Adrenal gland (tissue), 12 donors: Measurements from ENCODE around the gene FOXN3. TPM values are rescaled to one million over a fixed set of nuclear protein-coding genes. Genes with fewer than 3 reads are reported as not detected.
A peak's percentile ranks its signal among the peaks of the same experiment; 100 is the strongest.

ENCODE experiments used
- DNase-seq, 7 donors: peaks; one replicate each; pipeline ENCODE4 v3.0.0-alpha.2; 2019 to 2020
- H3K27ac ChIP-seq, 5 donors: fragments of 200-600 bp; sonication (generic) in 4 of 5; 1 replicate in 3 of 5; 2 replicates in 2 of 5; pipeline versions ENCODE4 v1.5.1 to v1.8.0; 2016 to 2020; ENCODE audit warnings: mild to moderate bottlenecking in 1 of 5
- H3K27me3 ChIP-seq: fragments of 200-600 bp; 2 replicates; pipeline ENCODE4 v1.8.0; 2021
- H3K36me3 ChIP-seq, 2 donors: fragments of 200-600 bp; replicated peaks in 1 of 2; 1 replicate in 1 of 2; 2 replicates in 1 of 2; pipeline versions ENCODE4 v1.5.1 to v1.8.0; 2018 to 2022
- H3K4me1 ChIP-seq, 2 donors: fragments of 200-600 bp; replicated peaks in 1 of 2; 1 replicate in 1 of 2; 2 replicates in 1 of 2; pipeline versions ENCODE4 v1.5.1 to v1.8.0; 2018 to 2021
- H3K4me3 ChIP-seq, 4 donors: fragments of 200-600 bp; sonication (generic) in 3 of 4; one replicate each; pipeline ENCODE4 v1.5.1; 2016 to 2018
- H3K9me3 ChIP-seq, 3 donors: fragments of 200-600 bp; sonication (generic) in 1 of 3; replicated peaks in 1 of 3; 1 replicate in 2 of 3; 2 replicates in 1 of 3; pipeline versions ENCODE4 v1.5.1 to v1.8.0; 2016 to 2021
- POLR2A ChIP-seq, 2 donors: fragments of 450-650 bp; IDR thresholded peaks; one replicate each; pipeline ENCODE4 v1.6.1; 2017; ENCODE audit warnings: antibody characterized with exemption in 2 of 2, mild to moderate bottlenecking in 2 of 2, moderate library complexity in 1 of 2
- WGBS, 4 donors: extraction: QIAGEN DNeasy Blood & Tissue Kit in 2 of 4; methylation state at CpG; one replicate each; pipeline versions ENCODE4 v1.1.5 to v1.1.7; 2013 to 2017; 5-methylcytosine and 5-hydroxymethylcytosine counted together
- intact Hi-C, 2 donors: fragments of 100-400 bp; cut with DNase I; formaldehyde crosslinking; loops; one replicate each; pipeline versions ENCODE4 v1.14.1 to v1.15.0; 2022 to 2023
- polyA plus RNA-seq, 3 donors: library from polyadenylated mRNA; stranded (reverse); fragments of 200-250 nt in 2 of 3; fragments of 350-450 nt in 1 of 3; fragmentation: Illumina TruSeq in 1 of 3; extraction: RNeasy Lipid Tissue Mini Kit (QIAGEN cat#74804) in 1 of 3; gene quantifications; one replicate each; pipeline ENCODE4 v1.2.3, GENCODE V29; 2013 to 2014
- total RNA-seq, 9 donors: library from RNA; depleted of rRNA in 4 of 9; stranded (reverse); fragments of >200 nt in 4 of 9; fragments of 120-200 nt in 1 of 9; fragmentation: NEBNext Ultra II Directional in 1 of 9; extraction: Animal tissue kit (Norgen Biotek cat#: 25700) in 1 of 9; gene quantifications; one replicate each; pipeline versions ENCODE4 v1.1.0 to v1.2.4, GENCODE V29; 2013 to 2023
- TF ChIP-seq, protein P1 (sequence below), 6 experiments: fragments of 450-650 bp in 4 of 6; fragments of 200-600 bp in 2 of 6; sonication (generic) in 1 of 6; IDR thresholded peaks; 1 replicate in 5 of 6; 2 replicates in 1 of 6; pipeline versions ENCODE4 v1.5.1 to v1.8.0; 2016 to 2021; ENCODE audit warnings: antibody characterized with exemption in 6 of 6, mild to moderate bottlenecking in 2 of 6, moderate library complexity in 1 of 6
- donor health status: healthy with polysubstance abuse.
- donor health status: Bipolar disorder and iron deficiency.
- donor health status: DM: yes; HTN: yes; CAD: no.
- donor health status: DM: no; HTN: no; CAD: no.
- donor health status: DM: no; HTN: no; CAD: no.
- donor health status: DM: yes; HTN: yes; CAD: no.

Gene FOXN3
- total and polyA plus RNA-seq, 12 donors = 10.7 to 131 (median 96.8) TPM

DNA sequence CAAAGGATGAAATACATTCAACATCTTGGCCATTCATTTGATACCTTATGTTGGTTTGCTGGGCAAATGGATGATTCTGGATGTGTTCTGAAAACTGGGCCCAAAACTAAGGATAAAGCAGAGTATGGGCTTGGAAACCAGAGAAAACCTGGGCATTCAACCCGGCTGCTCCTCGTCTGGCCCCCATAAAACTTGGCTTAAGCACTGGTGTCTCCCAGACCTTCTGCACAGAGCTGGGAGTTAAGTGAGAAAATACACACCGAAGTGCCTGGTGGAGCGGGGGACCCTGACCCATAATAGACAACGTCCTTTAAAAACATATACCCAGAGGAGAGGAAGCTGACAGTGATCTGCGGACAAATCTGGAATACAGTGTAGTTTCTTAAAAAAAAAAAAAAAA lies 112.5 kb downstream of the FOXN3 start:
- Histone ChIP-seq H3K27ac (peak overlapping the region; percentile 71 to 95 (median 91)), H3K4me1 (peaks cover 47 to 52% of the 10 kb centered on the region in 2 donors), H3K9me3 (no peaks in the 10 kb centered on the region), H3K27me3 (no peaks in the 10 kb centered on the region), H3K36me3 (no peaks in the 10 kb centered on the region), H3K4me3 (peak overlapping the region in 1 of 4 donors; percentile 37)
- intact Hi-C loops = no loop called here
- DNase-seq = no peak
- 47 to 59% (median 54%) methylated on average over 6 of the region's 6 CpGs for WGBS, 4 donors
- TF ChIP-seq, protein P1, sequence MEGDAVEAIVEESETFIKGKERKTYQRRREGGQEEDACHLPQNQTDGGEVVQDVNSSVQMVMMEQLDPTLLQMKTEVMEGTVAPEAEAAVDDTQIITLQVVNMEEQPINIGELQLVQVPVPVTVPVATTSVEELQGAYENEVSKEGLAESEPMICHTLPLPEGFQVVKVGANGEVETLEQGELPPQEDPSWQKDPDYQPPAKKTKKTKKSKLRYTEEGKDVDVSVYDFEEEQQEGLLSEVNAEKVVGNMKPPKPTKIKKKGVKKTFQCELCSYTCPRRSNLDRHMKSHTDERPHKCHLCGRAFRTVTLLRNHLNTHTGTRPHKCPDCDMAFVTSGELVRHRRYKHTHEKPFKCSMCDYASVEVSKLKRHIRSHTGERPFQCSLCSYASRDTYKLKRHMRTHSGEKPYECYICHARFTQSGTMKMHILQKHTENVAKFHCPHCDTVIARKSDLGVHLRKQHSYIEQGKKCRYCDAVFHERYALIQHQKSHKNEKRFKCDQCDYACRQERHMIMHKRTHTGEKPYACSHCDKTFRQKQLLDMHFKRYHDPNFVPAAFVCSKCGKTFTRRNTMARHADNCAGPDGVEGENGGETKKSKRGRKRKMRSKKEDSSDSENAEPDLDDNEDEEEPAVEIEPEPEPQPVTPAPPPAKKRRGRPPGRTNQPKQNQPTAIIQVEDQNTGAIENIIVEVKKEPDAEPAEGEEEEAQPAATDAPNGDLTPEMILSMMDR (IDR thresholded peaks at IDR 0.05) = no peak
- no peak for TF ChIP-seq POLR2A (IDR thresholded peaks at IDR 0.05)

DNA sequence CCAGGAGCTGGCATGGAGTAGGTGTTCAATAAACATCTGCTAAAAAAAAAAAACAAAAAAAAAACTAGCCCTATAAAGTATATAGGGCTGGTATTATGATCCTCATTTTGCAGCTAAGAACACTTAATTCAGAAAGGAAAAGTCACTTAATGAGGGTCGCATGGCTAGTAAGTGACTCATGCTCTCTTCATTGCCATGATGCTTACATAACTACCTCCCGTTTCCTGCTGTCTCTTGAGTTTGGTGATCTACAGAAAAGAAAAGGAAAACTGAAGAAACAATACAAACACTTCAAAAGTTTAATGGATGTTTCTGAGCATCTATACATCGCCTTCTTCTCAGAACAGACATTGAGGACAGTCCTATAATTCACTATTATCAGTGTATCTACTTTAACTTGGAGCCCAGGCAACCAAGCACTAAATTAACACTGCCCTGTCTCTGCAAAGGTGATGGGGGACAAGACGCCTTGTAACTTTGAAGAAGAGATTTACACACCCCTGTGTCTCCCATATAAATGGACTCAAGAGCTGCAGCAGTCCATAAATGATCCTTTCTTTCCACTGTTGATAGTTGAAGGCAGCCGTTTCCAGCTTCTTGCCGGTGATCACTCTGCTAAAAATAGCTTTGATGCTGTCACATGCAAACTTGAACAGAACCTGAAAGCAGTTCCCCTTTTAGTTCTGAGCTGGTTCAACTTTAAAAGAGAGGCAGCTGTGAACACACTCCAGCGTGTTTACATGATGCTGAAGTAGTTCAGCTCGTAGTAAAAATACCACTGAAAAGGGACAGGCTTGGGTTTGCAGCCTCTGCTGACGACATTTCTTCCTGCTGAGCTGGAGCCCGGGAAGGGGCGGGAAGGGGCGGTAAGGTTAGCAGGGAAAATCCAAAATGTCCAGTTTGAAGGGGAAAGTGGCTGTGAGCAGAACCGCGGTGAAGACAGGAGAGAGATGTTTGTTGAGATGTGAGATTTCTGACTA lies 113.3 kb downstream of the FOXN3 start:
- intact Hi-C loops = no loop called here
- WGBS, 4 donors = 7 to 9% (median 8%) methylated on average over 14 of the region's 14 CpGs
- Histone ChIP-seq H3K27me3 (no peaks in the 10 kb centered on the region), H3K36me3 (no peaks in the 10 kb centered on the region), H3K27ac (peak overlapping the region; percentile 71 to 95 (median 91)), H3K4me1 (peaks cover 38 to 44% of the 10 kb centered on the region in 2 donors), H3K9me3 (no peaks in the 10 kb centered on the region), H3K4me3 (peak overlapping the region in 1 of 4 donors; percentile 37)
- DNase-seq = peak; percentile 52 to 78 (median 65)
- peak in 1 of 2 donors; percentile 69 for TF ChIP-seq POLR2A (IDR thresholded peaks at IDR 0.05)
- TF ChIP-seq, protein P1 (IDR thresholded peaks at IDR 0.05) = no peak

DNA sequence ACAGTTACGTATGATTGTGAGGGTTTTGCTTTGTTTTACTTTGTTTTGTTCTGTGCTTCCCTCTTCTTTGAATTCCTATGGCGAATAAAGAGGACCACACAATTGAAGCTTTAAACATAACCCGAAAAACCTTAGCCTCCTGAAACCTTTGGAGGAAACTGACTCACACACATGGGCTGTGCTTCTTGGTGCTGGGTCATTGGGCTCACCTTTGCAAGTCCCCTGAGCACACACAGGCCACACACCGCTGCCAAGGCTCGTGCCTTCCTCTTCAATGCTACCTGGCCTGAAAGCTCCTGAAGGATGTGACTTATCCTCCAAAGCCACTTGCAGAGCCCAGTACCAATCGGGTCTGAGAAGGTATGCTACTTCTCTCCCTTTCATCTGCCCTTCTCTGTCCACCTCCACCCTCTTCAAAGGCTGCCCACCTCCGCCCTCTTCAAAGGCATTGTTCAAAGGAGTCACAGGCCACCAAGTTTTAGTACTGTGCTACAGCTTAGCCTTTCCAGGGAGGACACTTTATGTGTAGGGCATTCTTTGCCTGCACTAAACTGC lies 114.6 kb downstream of the FOXN3 start:
- no peak for DNase-seq
- intact Hi-C loops = no loop called here
- H3K4me3 ChIP-seq = no peak overlapping the region
- H3K4me1 ChIP-seq = peaks cover 33 to 35% of the 10 kb centered on the region in 2 donors
- H3K36me3 ChIP-seq = no peaks in the 10 kb centered on the region
- peak overlapping the region in 3 of 5 donors; percentile 91 to 95 (median 93) for H3K27ac ChIP-seq
- TF ChIP-seq, protein P1 (IDR thresholded peaks at IDR 0.05) = no peak
- TF ChIP-seq POLR2A (IDR thresholded peaks at IDR 0.05) = no peak
- 92 to 96% (median 94%) methylated on average over 5 to 7 of the region's 7 CpGs for WGBS, 4 donors
- no peaks in the 10 kb centered on the region for H3K9me3 ChIP-seq
- H3K27me3 ChIP-seq = no peaks in the 10 kb centered on the region

DNA sequence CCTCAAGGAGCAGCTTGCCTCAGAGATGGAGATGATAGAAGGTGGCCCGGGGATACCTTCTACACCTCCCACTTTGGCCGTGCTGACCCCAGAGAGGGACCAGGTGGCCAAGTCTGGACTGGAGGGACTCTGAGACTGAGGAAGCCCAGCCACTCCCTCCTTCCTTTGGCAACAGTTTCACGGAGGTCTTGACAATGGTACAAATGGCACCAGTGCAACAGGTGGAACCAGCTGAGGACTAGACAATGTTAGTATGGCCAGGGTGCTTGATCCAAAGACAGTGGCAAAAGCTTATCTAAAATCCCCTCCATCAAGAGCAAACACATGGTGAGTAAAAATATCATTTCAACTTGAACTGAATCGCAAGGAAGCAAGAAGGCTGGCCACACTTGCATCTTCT lies 117.4 kb downstream of the FOXN3 start:
- Histone ChIP-seq H3K4me3 (no peak overlapping the region), H3K27ac (no peak overlapping the region), H3K27me3 (no peaks in the 10 kb centered on the region), H3K4me1 (peaks cover 18 to 21% of the 10 kb centered on the region in 2 donors), H3K9me3 (no peaks in the 10 kb centered on the region), H3K36me3 (no peaks in the 10 kb centered on the region)
- no peak for DNase-seq
- 93 to 95% (median 94%) methylated on average over 3 to 4 of the region's 4 CpGs for WGBS, 4 donors
- TF ChIP-seq, protein P1 (IDR thresholded peaks at IDR 0.05) = no peak
- no peak for TF ChIP-seq POLR2A (IDR thresholded peaks at IDR 0.05)
- intact Hi-C loops = no loop called here
